ENCODE data around the gene P2RY11. TPM values are rescaled to one million over a fixed set of nuclear protein-coding genes. Genes with fewer than 3 reads are reported as not detected.

Gene P2RY11
- total and polyA plus RNA-seq, 2 experiments from 2014 or later, result 4.0 to 4.3 TPM

- ATAC-seq, result no peak
- DNase-seq (ENCODE audit: low spot score), result no peak
- Mint-ChIP-seq H3K36me3 (ENCODE audit: low read depth) (peaks cover 97% of the 10 kb centered on the region), H3K4me3 (no peak overlapping the region), H3K4me1 (no peaks in the 10 kb centered on the region), H3K9me3 (no peaks in the 10 kb centered on the region; the same call in 2 of the 3 replicates), H3K27ac (no peak overlapping the region), H3K27me3 (ENCODE audit: insufficient read depth, low read depth, poor library complexity) (peaks cover 4% of the 10 kb centered on the region)
- Histone ChIP-seq H4K20me1 (replicated peaks; ENCODE audit: insufficient read depth) (peaks cover 20% of the 10 kb centered on the region), H3K79me2 (replicated peaks; ENCODE audit: insufficient read depth) (no peaks in the 10 kb centered on the region), H3F3A (replicated peaks; ENCODE audit: low read depth) (peaks cover 3% of the 10 kb centered on the region; the same call in 1 of the 2 replicates), H3K4me3 (no peak overlapping the region), H3K27ac (ENCODE audit: low read depth) (no peak overlapping the region), H3K9me2 (ENCODE audit: insufficient read depth) (no peaks in the 10 kb centered on the region), H3K27me3 (ENCODE audit: insufficient read depth) (no peaks in the 10 kb centered on the region), H3K36me3 (ENCODE audit: insufficient read depth) (peaks cover 69% of the 10 kb centered on the region), H2AFZ (no peak overlapping the region), H3K4me1 (ENCODE audit: insufficient read depth) (no peaks in the 10 kb centered on the region), H3K4me2 (no peak overlapping the region)
- TF ChIP-seq NANOG (IDR thresholded peaks at IDR 0.05; ENCODE audit: borderline replicate concordance), result no peak
- TF ChIP-seq JUNB (IDR thresholded peaks at IDR 0.05; ENCODE audit: unreplicated experiment), result no peak
- TF ChIP-seq, protein P1, sequence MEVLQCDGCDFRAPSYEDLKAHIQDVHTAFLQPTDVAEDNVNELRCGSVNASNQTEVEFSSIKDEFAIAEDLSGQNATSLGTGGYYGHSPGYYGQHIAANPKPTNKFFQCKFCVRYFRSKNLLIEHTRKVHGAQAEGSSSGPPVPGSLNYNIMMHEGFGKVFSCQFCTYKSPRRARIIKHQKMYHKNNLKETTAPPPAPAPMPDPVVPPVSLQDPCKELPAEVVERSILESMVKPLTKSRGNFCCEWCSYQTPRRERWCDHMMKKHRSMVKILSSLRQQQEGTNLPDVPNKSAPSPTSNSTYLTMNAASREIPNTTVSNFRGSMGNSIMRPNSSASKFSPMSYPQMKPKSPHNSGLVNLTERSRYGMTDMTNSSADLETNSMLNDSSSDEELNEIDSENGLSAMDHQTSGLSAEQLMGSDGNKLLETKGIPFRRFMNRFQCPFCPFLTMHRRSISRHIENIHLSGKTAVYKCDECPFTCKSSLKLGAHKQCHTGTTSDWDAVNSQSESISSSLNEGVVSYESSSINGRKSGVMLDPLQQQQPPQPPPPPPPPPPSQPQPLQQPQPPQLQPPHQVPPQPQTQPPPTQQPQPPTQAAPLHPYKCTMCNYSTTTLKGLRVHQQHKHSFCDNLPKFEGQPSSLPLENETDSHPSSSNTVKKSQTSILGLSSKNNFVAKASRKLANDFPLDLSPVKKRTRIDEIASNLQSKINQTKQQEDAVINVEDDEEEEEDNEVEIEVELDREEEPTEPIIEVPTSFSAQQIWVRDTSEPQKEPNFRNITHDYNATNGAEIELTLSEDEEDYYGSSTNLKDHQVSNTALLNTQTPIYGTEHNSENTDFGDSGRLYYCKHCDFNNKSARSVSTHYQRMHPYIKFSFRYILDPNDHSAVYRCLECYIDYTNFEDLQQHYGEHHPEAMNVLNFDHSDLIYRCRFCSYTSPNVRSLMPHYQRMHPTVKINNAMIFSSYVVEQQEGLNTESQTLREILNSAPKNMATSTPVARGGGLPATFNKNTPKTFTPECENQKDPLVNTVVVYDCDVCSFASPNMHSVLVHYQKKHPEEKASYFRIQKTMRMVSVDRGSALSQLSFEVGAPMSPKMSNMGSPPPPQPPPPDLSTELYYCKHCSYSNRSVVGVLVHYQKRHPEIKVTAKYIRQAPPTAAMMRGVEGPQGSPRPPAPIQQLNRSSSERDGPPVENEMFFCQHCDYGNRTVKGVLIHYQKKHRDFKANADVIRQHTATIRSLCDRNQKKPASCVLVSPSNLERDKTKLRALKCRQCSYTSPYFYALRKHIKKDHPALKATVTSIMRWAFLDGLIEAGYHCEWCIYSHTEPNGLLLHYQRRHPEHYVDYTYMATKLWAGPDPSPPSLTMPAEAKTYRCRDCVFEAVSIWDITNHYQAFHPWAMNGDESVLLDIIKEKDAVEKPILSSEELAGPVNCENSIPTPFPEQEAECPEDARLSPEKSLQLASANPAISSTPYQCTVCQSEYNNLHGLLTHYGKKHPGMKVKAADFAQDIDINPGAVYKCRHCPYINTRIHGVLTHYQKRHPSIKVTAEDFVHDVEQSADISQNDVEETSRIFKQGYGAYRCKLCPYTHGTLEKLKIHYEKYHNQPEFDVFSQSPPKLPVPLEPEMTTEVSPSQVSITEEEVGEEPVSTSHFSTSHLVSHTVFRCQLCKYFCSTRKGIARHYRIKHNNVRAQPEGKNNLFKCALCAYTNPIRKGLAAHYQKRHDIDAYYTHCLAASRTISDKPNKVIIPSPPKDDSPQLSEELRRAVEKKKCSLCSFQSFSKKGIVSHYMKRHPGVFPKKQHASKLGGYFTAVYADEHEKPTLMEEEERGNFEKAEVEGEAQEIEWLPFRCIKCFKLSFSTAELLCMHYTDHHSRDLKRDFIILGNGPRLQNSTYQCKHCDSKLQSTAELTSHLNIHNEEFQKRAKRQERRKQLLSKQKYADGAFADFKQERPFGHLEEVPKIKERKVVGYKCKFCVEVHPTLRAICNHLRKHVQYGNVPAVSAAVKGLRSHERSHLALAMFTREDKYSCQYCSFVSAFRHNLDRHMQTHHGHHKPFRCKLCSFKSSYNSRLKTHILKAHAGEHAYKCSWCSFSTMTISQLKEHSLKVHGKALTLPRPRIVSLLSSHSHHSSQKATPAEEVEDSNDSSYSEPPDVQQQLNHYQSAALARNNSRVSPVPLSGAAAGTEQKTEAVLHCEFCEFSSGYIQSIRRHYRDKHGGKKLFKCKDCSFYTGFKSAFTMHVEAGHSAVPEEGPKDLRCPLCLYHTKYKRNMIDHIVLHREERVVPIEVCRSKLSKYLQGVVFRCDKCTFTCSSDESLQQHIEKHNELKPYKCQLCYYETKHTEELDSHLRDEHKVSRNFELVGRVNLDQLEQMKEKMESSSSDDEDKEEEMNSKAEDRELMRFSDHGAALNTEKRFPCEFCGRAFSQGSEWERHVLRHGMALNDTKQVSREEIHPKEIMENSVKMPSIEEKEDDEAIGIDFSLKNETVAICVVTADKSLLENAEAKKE (CRISPR knock-in tag; IDR thresholded peaks at IDR 0.05), result no peak
- no peak for TF ChIP-seq ZNF331 (CRISPR knock-in tag; IDR thresholded peaks at IDR 0.05; ENCODE audit: low read depth)
- TF ChIP-seq EZH2 (IDR thresholded peaks at IDR 0.05; ENCODE audit: low read depth, unreplicated experiment), result no peak
- no peak for TF ChIP-seq STAT1 (IDR thresholded peaks at IDR 0.05; ENCODE audit: unreplicated experiment)
- TF ChIP-seq EZH2phosphoT487 (IDR thresholded peaks at IDR 0.05; ENCODE audit: unreplicated experiment), result no peak
- TF ChIP-seq REST (IDR thresholded peaks at IDR 0.05; ENCODE audit: unreplicated experiment), result no peak
- no peak for TF ChIP-seq POLR2AphosphoS5 (IDR thresholded peaks at IDR 0.05; ENCODE audit: low read depth)
- TF ChIP-seq ZNF114 (CRISPR knock-in tag; IDR thresholded peaks at IDR 0.05), result no peak
- no peak for TF ChIP-seq CREB1 (CRISPR knock-in tag; IDR thresholded peaks at IDR 0.05; ENCODE audit: low read depth)
These were observed 30.5 kb downstream of the P2RY11 start for GRCh38 chr19:10141973-10142372.
